Measurements from ENCODE around the gene GNAT1. TPM values are rescaled to one million over a fixed set of nuclear protein-coding genes. Genes with fewer than 3 reads are reported as not detected.

The GNAT1 gene
- total RNA-seq, 1 donor from 2014 or later = not detected

- no peak for TF ChIP-seq CTCF (IDR thresholded peaks at IDR 0.05)
- Mint-ChIP-seq H3K4me3 (peak overlapping the region; percentile 17), H3K4me1 (peaks cover 53% of the 10 kb centered on the region), H3K27ac (peak overlapping the region; percentile 66), H3K9me3 (no peaks in the 10 kb centered on the region), H3K36me3 (ENCODE audit: low read depth) (no peaks in the 10 kb centered on the region), H3K27me3 (no peaks in the 10 kb centered on the region)
- ChIA-PET CTCF (interaction anchor here (7.3 to 8.1 kb wide), 2 partner anchors 10 to 18 kb away, joined by 76 to 104 read pairs; partner anchors contain the start of gene GNAI2), POLR2A (interaction anchor here (0.6 to 6.3 kb wide), 4 partner anchors 12 to 120 kb away, joined by 3 to 66 read pairs (median 27); partner anchors contain the start of gene NPRL2)
- no peak for ATAC-seq (ENCODE audit: low read depth)
- intact Hi-C loops (cut with micrococcal nuclease) = loop anchor here (10.0 kb wide), 1 partner anchor 425 kb away; the partner anchor contains the start of gene INKA1
- DNase-seq = peak; percentile 24
Measured at GRCh38 chr3:50230104-50230793, 38.8 kb downstream of the GNAT1 start.

- Mint-ChIP-seq H3K36me3 (ENCODE audit: low read depth) (no peaks in the 10 kb centered on the region), H3K27me3 (no peaks in the 10 kb centered on the region), H3K27ac (peak overlapping the region; percentile 56), H3K4me1 (peaks cover 57% of the 10 kb centered on the region), H3K9me3 (no peaks in the 10 kb centered on the region), H3K4me3 (peak overlapping the region; percentile 17)
- ATAC-seq (ENCODE audit: low read depth) = no peak
- DNase-seq = no peak
- CTCF ChIA-PET = interaction anchor here (7.3 to 8.1 kb wide), 2 partner anchors 9 to 18 kb away, joined by 76 to 104 read pairs; partner anchors contain the start of gene GNAI2
- POLR2A ChIA-PET = interaction anchor here (0.6 to 6.3 kb wide), 3 partner anchors 11 to 116 kb away, joined by 5 to 66 read pairs (median 49); no protein-coding TSS in a partner anchor
- no peak for TF ChIP-seq CTCF (IDR thresholded peaks at IDR 0.05)
- intact Hi-C loops (cut with micrococcal nuclease) = loop anchor here (10.0 kb wide), 1 partner anchor 426 kb away; the partner anchor contains the start of gene INKA1
Measured at GRCh38 chr3:50230794-50231125, 39.4 kb downstream of the GNAT1 start.

GRCh38 chr3:50231581-50231980 is 40.2 kb downstream of the GNAT1 start:
- H3K4me1 Mint-ChIP-seq = peaks cover 54% of the 10 kb centered on the region
- peaks cover 4% of the 10 kb centered on the region for H3K36me3 Mint-ChIP-seq (ENCODE audit: low read depth)
- no peak overlapping the region for H3K4me3 Mint-ChIP-seq
- H3K9me3 Mint-ChIP-seq = no peaks in the 10 kb centered on the region
- DNase-seq (no peak), ATAC-seq (ENCODE audit: low read depth) (no peak)
- H3K27ac Mint-ChIP-seq = no peak overlapping the region
- ChIA-PET POLR2A (interaction anchor here (6.3 kb wide), 1 partner anchor 11 kb away, joined by 66 read pairs; no protein-coding TSS in a partner anchor), CTCF (interaction anchor here (7.3 to 8.1 kb wide), 2 partner anchors 9 to 17 kb away, joined by 76 to 104 read pairs; partner anchors contain the start of gene GNAI2)
- no peaks in the 10 kb centered on the region for H3K27me3 Mint-ChIP-seq
- intact Hi-C loops (cut with micrococcal nuclease) = loop anchor here (10.0 kb wide), 1 partner anchor 427 kb away; the partner anchor contains the start of gene INKA1
- no peak for TF ChIP-seq CTCF (IDR thresholded peaks at IDR 0.05)

GRCh38 chr3:50232303-50232702 is 40.9 kb downstream of the GNAT1 start:
- intact Hi-C loops (cut with micrococcal nuclease) = loop anchor here (10.0 kb wide), 1 partner anchor 428 kb away; the partner anchor contains the start of gene INKA1
- Mint-ChIP-seq H3K36me3 (ENCODE audit: low read depth) (peaks cover 11% of the 10 kb centered on the region), H3K27ac (no peak overlapping the region), H3K27me3 (no peaks in the 10 kb centered on the region), H3K9me3 (no peaks in the 10 kb centered on the region), H3K4me3 (no peak overlapping the region), H3K4me1 (peaks cover 53% of the 10 kb centered on the region)
- ChIA-PET CTCF (interaction anchor here (8.1 kb wide), 1 partner anchor 16 kb away, joined by 104 read pairs; no protein-coding TSS in a partner anchor), POLR2A (no interaction called here)
- DNase-seq (no peak), ATAC-seq (ENCODE audit: low read depth) (no peak)
- no peak for TF ChIP-seq CTCF (IDR thresholded peaks at IDR 0.05)

GRCh38 chr3:50233176-50233575 is 41.8 kb downstream of the GNAT1 start:
- TF ChIP-seq CTCF (IDR thresholded peaks at IDR 0.05) = no peak
- no peaks in the 10 kb centered on the region for H3K9me3 Mint-ChIP-seq
- H3K4me3 Mint-ChIP-seq = no peak overlapping the region
- H3K27me3 Mint-ChIP-seq = no peaks in the 10 kb centered on the region
- peaks cover 52% of the 10 kb centered on the region for H3K4me1 Mint-ChIP-seq
- ChIA-PET POLR2A (interaction anchor here (0.6 kb wide), 1 partner anchor 20 kb away, joined by 7 read pairs; no protein-coding TSS in a partner anchor), CTCF (interaction anchor here (8.1 kb wide), 1 partner anchor 15 kb away, joined by 104 read pairs; no protein-coding TSS in a partner anchor)
- DNase-seq (no peak), ATAC-seq (ENCODE audit: low read depth) (no peak)
- H3K27ac Mint-ChIP-seq = no peak overlapping the region
- intact Hi-C loops (cut with micrococcal nuclease) = loop anchor here (10.0 kb wide), 1 partner anchor 428 kb away; the partner anchor contains the start of gene INKA1
- H3K36me3 Mint-ChIP-seq (ENCODE audit: low read depth) = peaks cover 18% of the 10 kb centered on the region

Measured in activated B cell treated with CpG ODN at 0.5 μM for 24 hours (primary cell).